Stimulated activated CD8-positive, alpha-beta memory T cell treated with anti-CD3 and anti-CD28 coated beads, Interleukin-7, amount 100 ng/mL, for 1 hour (primary cell): ENCODE data around the gene ENKD1.

Source experiments
- DNase-seq, 2 donors: peaks; one replicate each; pipeline ENCODE4 v3.0.0-alpha.2; 2020; ENCODE audit warnings: low read depth in 2 of 2

The ENKD1 gene

DNA sequence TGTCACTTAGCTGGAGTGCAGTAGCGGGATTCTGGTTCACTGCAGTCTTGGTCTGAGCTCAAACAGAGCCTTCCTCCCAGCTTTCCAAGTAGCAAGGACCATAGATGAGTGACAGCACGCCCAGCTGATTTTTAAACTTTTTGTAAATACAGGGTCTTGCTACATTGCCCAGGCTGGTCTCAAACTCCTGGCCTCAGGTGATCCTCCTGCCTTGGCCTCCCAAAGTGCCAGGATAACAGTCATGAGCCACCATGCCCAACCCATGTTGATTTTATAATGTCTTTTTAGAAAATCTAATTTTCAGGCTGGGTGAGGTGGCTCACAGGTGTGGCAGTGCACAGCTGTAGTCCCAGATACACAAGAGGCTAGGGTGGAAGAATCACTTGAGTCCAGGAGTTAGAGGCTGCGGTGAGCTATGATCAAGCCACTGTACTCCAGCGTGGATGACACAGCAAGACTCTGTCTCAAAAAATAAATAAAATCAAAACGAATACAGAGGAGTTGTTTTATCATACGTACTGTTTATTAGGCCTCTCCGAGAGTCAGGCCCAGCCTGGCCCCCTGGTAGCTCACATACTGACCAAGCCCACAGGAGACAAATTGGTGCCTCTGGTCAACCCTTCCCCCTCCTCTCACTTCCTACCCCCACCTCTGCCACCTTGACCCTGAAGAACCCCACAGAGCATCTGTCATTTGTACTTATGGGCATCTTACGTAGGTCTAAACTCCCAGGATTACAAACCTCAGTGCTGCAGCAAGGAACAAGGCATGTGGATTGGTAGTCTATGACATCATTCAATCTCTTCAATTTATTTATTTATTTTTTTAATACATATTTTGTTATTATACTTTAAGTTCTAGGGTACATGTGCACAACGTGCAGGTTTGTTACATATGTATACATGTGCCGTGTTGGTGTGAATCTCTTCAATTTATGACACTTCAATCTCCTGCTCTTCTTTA is 13.7 kb upstream of the ENKD1 start:
- DNase-seq: no peak

DNA sequence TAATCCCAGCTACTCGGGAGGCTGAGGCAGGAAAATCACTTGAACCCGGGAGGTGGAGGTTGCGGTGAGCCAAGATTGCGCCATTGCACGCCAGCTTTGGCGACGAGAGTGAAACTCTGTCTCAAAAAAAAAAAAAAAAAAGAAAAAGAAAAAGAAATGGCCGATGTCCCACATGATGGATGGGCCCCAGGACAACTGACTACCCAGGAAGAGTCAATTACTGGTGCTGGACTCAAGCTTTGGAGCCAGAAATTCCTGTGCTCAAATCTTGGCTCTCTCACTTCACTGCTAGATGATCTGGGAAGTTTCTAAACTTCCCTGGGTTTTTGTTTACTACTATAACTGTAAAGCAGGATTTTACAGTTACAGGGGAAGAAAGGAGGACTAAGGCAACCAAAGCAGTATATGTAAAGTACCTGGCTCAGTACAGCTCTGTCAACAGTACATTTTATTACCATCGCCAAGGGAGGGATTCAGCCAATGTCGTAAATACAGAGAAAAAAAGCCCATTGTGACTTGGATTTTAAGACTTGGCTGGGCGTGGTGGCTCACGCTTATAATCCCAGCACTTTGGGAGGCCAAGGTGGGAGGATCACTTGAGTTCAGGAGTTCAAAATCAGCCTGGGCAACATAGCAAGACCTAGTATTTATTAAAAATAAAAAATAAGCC is 11.9 kb upstream of the ENKD1 start:
- DNase-seq: no peak

DNA sequence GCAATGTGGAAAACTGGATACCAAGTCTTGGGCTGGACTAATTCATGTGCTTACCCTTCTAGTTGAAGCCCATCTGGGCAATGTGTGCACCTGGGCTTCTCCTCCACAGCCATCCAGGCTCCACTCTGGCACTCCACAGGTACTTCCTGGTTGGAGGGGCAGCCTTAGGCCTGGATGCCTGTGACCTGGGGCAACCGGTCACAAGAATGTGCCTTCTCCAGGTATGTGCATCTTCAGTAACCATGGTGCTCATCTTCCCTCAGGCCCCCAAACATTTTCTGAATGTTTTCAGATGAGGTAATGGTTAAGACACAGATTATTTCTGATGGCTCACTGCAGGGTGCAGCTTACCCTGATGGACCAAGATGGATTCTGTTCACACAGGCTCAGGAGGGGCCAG is 11.2 kb upstream of the ENKD1 start:
- no peak for DNase-seq

DNA sequence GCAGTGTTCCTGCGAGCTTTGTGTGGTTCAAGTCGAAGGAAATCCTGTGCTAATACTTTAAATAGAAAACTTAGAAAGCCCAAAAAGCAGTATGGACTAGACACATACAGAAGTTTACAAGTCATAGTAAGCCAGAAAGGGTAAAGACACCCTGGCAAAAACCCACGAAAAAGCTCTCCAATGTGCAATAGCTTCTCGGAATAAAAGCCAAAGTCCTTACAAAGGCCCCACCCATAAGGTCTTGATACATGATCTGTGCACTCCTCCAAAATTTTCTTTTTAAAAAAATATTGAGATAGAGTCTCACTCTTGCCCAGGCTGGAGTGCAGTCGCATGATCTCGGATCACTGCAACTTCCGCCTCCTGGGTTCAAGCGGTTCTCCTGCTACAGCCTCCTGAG is 10.4 kb upstream of the ENKD1 start:
- DNase-seq: no peak

DNA sequence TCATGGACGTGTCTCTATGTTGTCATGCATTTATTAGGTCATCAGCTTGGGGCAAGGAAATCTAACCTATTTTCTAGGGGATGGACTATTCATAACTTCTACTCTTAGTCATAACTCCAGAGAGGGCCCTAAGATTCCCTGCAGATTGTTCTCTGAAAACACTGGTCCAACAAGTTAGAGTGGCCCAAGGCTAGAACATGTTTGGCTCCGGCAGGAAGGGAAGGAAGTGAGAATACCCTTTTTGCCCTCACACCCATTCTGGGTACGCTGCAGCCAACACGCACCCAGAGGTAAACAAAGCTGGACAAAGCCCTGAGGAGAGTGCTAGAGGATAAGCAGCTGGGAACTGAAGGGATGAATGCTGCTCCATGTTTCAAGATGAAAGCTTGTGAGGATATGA is 10.0 kb upstream of the ENKD1 start:
- DNase-seq: no peak

DNA sequence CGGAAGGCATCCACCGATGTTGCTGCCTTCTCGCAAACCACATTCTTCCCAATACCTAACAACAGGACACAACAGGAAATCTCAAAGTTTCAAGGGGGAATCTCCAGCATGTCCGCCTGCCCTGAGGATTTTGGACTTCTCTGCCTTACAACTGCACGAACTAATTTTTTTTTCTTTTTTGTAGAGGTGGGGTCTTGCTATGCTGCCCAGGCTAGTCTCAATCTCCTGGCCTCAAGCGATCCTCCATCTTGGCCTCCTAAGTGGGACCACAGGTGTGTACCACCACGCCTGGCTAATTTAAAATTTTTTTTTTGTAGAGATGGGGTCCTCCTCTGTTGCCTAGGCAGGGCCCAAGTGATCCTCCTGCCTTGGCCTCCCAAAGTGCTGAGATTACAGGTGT is 9.4 kb upstream of the ENKD1 start:
- no peak for DNase-seq

DNA sequence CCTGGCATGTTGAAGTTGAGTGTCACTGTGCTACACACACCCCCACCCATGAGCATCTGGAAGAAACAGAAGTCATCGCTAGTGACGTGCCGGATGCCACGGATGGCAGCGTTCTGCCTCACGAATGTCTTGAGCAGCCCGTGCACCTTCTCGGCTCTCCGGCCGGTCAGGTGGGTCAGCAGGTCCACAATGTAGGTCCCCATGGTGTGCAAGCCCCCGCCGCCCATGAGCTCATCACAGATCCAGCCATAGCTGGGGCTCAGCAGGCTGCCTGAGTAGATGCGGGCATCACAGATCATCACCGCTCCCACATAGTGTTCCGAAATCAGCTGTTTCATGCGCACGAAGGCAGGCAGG is 9.0 kb upstream of the ENKD1 start:
- DNase-seq: no peak

DNA sequence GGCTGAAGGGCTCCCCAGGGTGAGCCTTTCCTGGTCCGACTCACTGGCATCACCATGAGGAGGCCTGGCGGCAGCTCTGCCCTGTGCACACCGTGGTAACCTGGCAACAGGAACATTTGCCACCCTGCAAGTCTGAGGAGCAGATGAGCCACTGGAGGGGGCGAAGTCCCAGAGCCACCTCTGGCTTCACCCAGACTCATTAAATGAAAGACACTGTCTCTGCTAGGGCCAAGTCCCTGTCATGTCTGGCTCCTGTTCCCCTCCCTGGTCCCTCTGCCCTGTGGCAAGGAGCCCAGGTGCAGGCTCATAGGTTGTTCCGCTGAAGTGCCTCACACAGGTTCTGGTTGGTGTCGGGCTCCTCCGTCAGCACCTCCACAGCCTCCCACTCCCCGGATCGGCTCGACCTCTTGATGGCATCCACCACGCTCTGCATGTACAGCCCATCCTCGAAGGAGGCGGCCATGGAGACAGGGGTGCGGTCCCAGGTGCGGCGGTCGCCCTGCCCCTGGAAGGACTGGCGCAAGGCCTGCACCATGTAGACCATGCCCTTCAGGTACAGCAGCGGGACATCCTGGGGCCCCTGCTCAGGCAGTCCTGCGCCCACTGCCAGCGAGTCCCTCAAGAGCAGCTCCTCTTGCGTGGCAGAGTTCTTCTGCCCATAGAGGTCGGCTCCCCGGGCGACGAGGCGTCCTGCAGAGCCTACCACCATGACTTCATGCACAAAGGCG is 8.5 kb upstream of the ENKD1 start:
- DNase-seq: no peak

DNA sequence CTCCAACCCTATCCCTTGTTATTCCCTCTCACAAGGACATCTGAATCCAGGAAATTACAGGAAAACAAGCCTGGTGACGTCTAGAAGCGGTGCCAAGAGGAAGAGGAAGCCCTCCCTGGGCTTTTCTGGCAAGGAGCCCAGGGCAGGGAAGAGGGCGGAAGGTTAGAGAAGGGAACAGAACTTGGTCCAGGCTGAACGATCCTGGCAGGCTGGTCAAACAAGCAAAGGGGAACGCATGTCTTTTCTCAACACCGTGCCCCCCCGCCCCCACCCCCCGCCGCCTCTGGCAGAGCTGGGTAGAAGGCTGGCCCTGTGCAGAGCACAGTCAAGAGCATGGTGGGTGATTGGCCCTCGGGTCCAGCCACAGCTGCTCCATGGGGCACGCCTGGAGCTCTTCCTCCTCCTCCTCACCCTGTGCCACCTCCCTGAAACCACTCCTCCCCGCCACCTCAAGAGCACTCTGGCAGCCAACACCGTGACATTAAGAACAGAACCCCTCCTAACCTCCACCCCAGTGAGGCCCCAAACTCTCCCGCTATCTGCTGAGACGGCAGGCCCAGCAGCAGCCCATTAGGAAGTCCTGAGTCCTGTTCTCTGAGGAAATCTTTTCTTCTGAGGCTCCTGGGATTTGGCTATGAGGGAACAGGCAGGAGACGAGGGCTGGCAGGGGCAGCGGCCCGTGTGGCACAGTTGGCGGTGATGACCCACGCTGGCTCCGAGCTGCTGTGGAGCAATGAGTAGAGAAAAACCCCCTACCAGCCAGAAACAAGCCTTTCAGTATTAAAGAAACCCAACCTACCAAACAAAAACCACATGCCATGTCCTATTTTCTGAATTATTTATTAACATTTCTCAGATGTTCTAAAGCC is 7.4 kb upstream of the ENKD1 start:
- no peak for DNase-seq

DNA sequence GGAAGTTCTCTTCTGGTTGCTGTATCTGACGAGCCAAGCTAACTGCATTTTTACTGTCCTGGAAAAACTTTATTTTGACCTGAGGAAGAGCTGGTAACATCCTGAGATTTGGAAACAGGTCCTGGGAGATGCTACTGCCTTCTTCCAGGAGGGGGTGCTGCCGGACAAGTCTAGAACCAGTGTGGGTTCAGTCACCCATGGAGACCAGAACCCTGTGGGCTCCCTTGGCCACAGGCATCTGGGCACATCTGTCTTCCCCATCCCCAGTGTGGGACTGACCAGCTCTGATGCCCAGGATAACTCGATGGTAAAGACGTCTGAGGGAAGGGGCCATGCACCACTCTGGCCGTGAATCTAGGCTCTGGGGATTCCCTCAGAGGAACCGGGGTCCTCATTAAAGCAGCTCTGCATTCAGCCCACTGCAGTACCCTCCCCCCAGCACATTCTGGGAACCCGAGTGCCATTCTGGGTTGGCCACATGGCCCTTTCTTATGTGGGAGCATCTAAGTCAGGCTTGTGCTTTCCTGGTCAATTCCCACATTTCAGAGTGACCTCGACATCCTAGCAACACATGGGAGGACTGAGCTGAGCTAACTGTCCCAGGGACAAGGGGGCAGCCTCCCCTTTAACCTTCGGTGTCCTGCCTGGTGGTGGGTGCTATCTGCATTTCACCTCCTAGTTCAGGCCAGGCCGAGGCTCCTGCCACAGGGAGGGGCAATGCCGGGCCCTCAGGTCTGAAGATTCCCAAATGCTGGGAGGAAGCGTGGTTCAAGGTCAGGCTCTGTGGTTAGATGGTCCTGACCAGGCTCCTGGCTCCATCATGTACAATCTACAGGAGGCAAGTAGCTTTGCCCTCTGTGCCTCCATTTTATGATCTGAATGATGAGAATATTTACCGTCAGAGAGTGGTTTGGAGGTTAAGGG is 6.5 kb upstream of the ENKD1 start:
- no peak for DNase-seq

DNA sequence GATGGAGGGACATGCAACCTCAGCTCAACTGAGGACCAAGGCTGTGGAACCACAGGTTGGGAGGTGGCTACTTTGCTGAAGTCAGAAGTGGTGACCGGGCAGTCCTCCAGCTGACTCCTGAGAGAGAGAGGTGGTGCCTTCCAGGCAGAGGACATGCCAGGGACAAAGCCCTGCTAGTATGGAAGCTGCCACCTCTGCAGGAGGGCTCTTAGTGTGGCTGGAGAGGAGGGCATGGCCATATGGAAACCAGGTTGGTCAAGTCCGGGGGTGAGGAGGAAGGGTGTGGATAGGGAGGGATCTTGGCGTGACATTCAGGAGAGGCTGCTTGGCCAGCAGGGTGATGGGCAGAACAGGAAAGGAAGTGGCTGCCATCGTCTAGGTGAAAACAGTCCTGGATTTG is 5.8 kb upstream of the ENKD1 start:
- DNase-seq: no peak

DNA sequence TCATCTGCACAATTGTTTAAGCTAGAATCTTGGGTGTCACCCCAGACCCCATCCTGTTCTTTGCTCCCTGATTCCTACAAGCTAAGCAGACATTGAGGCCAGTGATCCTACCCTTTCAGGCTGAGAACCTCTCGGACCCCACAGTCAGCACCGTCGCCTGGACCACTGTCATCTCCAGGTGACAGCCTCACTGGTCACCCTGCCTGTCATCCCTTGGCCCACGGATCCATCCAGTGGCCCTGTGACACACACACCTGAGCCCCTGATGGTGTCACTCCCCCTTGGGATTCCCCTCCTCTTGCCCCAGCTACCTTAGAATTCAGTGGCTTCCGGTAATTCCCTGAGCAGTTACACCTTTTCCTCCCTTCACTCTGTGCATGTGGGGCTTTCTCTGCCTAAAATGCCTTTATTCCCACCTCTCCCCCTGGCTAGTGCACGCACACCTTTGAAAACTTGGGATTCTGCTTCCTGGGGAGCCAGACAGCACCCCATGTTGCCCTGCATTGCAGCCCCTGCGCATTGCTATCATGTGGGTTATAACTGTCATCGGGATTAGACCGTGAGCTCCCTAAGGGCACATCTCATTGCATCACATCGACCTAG is 3.0 kb upstream of the ENKD1 start:
- no peak for DNase-seq

DNA sequence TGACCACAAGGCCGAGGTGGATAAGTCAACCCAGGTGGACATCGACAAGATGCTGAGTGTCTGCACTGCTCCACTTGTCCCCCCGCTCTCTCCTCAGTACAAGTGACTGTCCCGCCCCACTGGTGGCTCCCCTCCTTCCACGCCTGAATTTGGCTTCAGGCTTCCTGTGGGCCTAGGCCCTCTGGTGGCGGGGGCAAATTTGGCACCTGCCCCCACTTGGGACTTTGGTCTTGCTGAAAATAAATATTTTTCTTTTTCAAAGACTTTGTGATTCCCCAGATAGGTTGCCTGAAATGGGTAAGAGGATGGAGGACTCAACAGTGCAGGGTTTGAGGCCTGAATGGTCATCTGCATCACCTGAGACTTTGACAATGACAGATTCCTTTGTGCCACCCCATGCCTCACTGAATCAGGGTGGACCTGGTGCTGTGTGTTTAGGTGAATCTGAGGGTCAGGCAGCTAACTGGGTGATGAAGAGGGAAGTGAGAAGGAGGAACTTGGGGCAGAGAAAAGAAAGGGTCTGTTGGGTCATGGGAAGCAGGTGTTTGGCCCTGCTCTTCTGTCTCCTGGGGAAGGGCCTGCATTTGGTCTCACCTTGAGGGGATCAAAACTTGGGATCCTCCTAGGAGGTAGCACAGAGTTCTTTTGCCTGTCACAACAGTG is 2.1 kb upstream of the ENKD1 start:
- no peak for DNase-seq

DNA sequence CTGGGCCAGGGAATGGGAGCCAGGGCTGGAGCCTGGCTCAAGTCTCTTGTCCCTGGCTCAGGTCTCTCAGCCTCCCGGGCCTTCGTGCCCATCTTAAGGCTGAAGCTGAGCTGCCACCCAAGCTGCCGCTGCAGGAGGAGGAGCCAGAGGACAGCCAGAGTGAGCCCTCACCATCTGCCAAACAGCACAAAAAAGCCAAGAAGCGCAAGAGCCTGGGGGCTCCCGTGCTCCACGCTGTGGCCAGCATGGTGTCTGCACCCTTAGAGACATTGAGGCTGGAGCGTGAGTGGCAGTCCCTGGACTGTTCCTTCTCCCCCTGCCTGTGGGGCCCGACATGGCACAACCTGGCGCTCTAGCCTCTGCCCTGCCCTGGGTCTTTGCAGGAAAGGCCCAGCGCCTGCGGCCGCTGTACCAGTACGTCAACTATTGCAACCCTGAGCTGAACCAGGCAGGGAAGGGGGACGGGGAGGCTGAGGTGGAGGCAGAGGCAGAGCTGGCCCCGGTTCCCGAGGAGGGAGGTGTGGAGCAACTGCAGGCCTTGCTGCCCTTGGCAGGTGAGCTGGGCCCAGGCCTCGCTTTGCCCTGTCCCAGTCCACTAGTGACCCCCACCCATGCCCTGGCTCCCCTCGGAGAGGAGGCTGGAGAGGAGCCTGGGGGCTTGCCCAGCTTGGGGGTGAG is 1.4 kb upstream of the ENKD1 start:
- peak; percentile 53 to 58 for DNase-seq

DNA sequence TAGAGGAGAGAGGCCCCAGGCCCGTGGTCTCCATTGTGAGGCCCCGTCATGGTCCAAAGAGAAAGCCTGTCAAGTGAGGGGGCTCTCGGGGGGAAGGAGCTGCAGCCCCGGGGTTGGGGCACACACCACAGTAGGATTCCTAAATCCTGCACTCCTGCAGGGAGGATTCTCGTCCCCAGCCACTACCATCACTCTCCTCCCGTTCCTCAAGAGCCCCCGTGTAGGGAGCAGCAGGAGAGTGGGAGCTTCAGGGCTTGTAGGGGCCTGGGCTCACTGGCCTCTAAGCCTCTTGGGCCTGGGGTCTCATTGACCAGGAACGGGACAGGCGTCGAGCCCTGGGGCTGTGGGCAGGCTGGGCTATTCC is 885 bp upstream of the ENKD1 start:
- no peak for DNase-seq

DNA sequence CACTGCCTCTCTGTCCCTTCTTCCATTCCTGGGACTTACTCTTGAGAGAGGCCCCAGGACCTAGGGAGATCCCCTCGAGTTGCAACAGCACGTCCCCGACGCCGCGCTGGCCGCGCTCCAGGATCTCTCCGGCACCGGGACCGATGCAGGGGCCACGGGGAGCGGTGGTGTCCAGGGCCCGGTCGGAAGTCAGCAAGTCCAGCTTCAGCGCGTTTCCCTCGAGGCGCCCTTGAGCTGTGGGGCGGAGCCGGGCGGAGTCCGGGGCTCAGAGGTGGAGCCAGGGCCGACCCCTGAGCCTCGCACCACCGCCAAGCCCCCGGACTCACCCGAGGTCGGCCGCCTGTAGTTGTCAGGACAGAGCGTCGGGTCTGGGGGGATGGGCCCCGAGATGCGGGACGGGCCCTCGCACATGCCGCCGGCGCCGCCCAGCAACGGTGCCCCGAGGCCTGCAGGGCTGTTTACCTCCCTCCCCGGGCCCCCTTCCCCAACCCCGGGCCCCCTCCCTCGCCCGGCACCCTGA is 458 bp downstream of the ENKD1 start:
- DNase-seq: no peak

DNA sequence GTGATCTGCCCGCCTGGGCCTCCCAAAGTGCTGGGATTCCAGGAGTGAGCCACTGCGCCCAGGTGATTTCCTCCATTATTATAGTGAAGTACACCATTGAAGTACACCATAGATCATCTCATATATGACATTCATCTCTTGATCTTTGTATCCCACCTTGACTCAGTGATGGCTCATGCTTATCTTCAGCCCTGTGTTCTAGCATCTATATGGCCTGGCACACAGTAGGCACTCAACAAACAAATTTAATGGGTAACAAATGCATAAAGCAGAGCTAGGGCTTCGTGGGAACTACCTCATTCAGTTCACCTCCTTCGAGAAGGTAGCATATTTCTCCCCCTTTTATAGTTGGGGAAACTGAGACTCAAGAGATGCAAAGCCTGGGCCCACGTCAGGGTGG is 952 bp downstream of the ENKD1 start:
- no peak for DNase-seq

DNA sequence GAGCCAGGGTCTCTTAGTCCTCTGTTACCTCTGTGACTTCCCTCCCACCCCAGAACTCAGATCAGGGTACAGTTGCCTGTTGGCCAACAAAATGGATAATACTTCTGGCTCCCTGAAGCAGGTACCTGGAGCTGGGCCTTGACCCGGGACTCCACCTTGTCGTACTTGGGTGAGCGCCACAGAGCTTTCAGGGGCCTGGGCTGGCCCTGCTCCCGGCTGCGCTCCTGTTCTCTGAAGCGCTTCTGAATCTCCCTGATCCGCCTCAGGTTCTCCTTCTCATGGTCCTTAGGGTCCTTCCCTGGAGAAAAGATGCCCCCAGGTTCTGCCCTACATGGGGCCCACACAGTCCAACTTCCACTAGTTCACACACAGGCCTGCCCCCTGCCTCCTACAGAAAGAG is 1.7 kb downstream of the ENKD1 start:
- DNase-seq: no peak

DNA sequence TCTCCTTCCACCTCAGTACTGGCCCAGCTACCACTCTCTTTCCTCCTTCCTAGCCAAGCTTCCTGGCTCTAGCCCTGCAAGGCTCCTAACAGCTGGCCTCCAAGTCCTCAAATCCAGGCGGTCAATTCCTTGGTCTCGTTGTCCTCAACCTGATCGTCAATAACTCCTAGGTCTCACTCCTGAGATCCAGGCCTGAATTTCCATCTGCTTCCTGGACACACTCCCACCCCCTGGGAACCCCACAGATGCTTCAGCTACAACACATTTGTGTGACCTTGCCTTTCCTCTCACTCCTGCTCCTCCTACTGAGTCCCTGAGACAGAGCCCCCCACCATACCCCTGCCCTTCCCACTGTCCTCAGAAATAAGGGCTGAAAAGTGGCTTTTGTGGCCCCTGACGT is 2.3 kb downstream of the ENKD1 start:
- no peak for DNase-seq
